SU-DHL-6 (cell line): ENCODE measurements around the gene AATK.

Experiments
- H2AFZ ChIP-seq: fragments of 200-600 bp; sonication (generic); 2 replicates; pipeline ENCODE4 v1.6.1; 2014; ENCODE audit warnings: low read depth, mild to moderate bottlenecking, moderate library complexity, mixed read lengths, antibody characterized with exemption, low read length; ENCODE audit not compliant: severe bottlenecking
- H3F3A ChIP-seq: fragments of 200-600 bp; shearing (Covaris generic); 2 replicates; pipeline ENCODE4 v1.6.0; 2016; ENCODE audit warnings: antibody characterized with exemption, mild to moderate bottlenecking; ENCODE audit not compliant: insufficient read depth
- H3K27ac ChIP-seq: fragments of 200-600 bp; sonication (generic); 2 replicates; pipeline ENCODE4 v1.5.1; 2016; ENCODE audit warnings: low read depth, mild to moderate bottlenecking, low read length, moderate library complexity, mixed read lengths
- H3K27me3 ChIP-seq: fragments of 200-600 bp; sonication (generic), shearing (Covaris generic); 2 replicates; pipeline ENCODE4 v1.6.0; 2014; ENCODE audit warnings: mild to moderate bottlenecking, low read length
- H3K36me3 ChIP-seq: fragments of 200-600 bp; sonication (generic); 2 replicates; pipeline ENCODE4 v1.6.1; 2014; ENCODE audit warnings: mild to moderate bottlenecking, low read length, mixed read lengths
- H3K4me2 ChIP-seq: fragments of 300-600, 200-600 bp; shearing (Covaris generic), sonication (generic); 2 replicates; pipeline ENCODE4 v1.6.0; 2014; ENCODE audit warnings: low read length, low read depth, mild to moderate bottlenecking; ENCODE audit not compliant: poor library complexity, severe bottlenecking
- H3K4me3 ChIP-seq: fragments of 200-600 bp; sonication (generic); 2 replicates; pipeline ENCODE4 v1.5.1; 2014; ENCODE audit warnings: antibody characterized with exemption, low read length, mild to moderate bottlenecking, mixed read lengths; ENCODE audit not compliant: insufficient read depth, poor library complexity, severe bottlenecking
- H3K79me2 ChIP-seq: fragments of 200-600 bp; sonication (generic); 2 replicates; pipeline ENCODE4 v1.6.1; 2014; ENCODE audit warnings: mild to moderate bottlenecking, low read length, moderate library complexity; ENCODE audit not compliant: insufficient read depth
- H3K9ac ChIP-seq: fragments of 200-600 bp; sonication (generic); 2 replicates; pipeline ENCODE4 v1.7.0; 2014; ENCODE audit warnings: mild to moderate bottlenecking, low read length
- H3K9me2 ChIP-seq: fragments of 200-600 bp; sonication (generic); replicated peaks from 2 replicates; pipeline ENCODE4 v1.6.1; 2014; ENCODE audit warnings: low read length; ENCODE audit not compliant: insufficient read depth
- H3K9me3 ChIP-seq: fragments of 200-600 bp; sonication (generic); 2 replicates; pipeline ENCODE4 v1.6.1; 2014; ENCODE audit warnings: low read length, mixed read lengths; ENCODE audit not compliant: insufficient read depth
- H4K20me1 ChIP-seq: fragments of 200-600 bp; sonication (generic); 2 replicates; pipeline ENCODE4 v1.6.1; 2014; ENCODE audit warnings: low read depth, mild to moderate bottlenecking, antibody characterized with exemption, low read length, moderate library complexity, mixed read lengths
- CTCF ChIP-seq: fragments of 200-600 bp; sonication (generic); IDR thresholded peaks from one replicate; pipeline ENCODE4 v1.5.1; 2017; ENCODE audit warnings: antibody characterized with exemption, mild to moderate bottlenecking, low read length, moderate library complexity; ENCODE audit not compliant: insufficient read depth, poor library complexity, severe bottlenecking
- EZH2phosphoT487 ChIP-seq: fragments of 200-600 bp; sonication (generic), shearing (Covaris generic); conservative IDR thresholded peaks from 2 replicates; pipeline ENCODE4 v1.6.1; 2018; ENCODE audit warnings: mild to moderate bottlenecking, antibody characterized with exemption, low read length, moderate library complexity, mixed read lengths

The AATK gene

GRCh38 chr17:81162491-81162890 is 3.5 kb downstream of the AATK start:
- H3F3A ChIP-seq, result no peaks in the 10 kb centered on the region

GRCh38 chr17:81161972-81162371 is 4.0 kb downstream of the AATK start:
- no peak overlapping the region for H3K4me3 ChIP-seq
- H3K4me2 ChIP-seq, result no peak overlapping the region
- no peak overlapping the region for H3K9ac ChIP-seq
- no peak overlapping the region for H2AFZ ChIP-seq
- TF ChIP-seq EZH2phosphoT487, result no peak
- no peak for TF ChIP-seq CTCF
- H3K36me3 ChIP-seq, result no peaks in the 10 kb centered on the region
- H3K9me3 ChIP-seq, result no peaks in the 10 kb centered on the region
- no peaks in the 10 kb centered on the region for H3K9me2 ChIP-seq
- H3K27ac ChIP-seq, result no peak overlapping the region
- no peaks in the 10 kb centered on the region for H3K79me2 ChIP-seq
- H3F3A ChIP-seq, result no peaks in the 10 kb centered on the region
- H3K27me3 ChIP-seq, result no peaks in the 10 kb centered on the region
- no peaks in the 10 kb centered on the region for H4K20me1 ChIP-seq

More at GRCh38 chr17:81162491-81162890, 3.5 kb downstream of the AATK start:
- Histone ChIP-seq H3K79me2 (no peaks in the 10 kb centered on the region), H3K27ac (no peak overlapping the region), H3K9me2 (no peaks in the 10 kb centered on the region), H3K9me3 (no peaks in the 10 kb centered on the region), H3K4me2 (no peak overlapping the region), H3K36me3 (no peaks in the 10 kb centered on the region), H2AFZ (no peak overlapping the region), H3K9ac (no peak overlapping the region), H3K27me3 (no peaks in the 10 kb centered on the region), H3K4me3 (no peak overlapping the region), H4K20me1 (no peaks in the 10 kb centered on the region)
- TF ChIP-seq EZH2phosphoT487 (no peak), CTCF (no peak)

- Histone ChIP-seq H3K4me3 (no peak overlapping the region), H3K9ac (no peak overlapping the region), H3K9me3 (no peaks in the 10 kb centered on the region), H2AFZ (no peak overlapping the region), H3K27me3 (no peaks in the 10 kb centered on the region), H3K79me2 (no peaks in the 10 kb centered on the region), H3F3A (no peaks in the 10 kb centered on the region), H3K9me2 (no peaks in the 10 kb centered on the region), H4K20me1 (no peaks in the 10 kb centered on the region), H3K27ac (no peak overlapping the region), H3K4me2 (no peak overlapping the region), H3K36me3 (no peaks in the 10 kb centered on the region)
- TF ChIP-seq EZH2phosphoT487 (no peak), CTCF (no peak)
Observed at GRCh38 chr17:81161536-81161935, 4.5 kb downstream of the AATK start.
